NOMO-1 treated with DMSO at 0.1 percent for 48 hours (cell line): Measurements from ENCODE around the gene STAC2.

Experiments
- DNase-seq: peaks from one replicate; lab custom pipeline; 2025; ENCODE audit not compliant: unreplicated experiment; lab: John Stamatoyannopoulos, UW

The STAC2 gene

GRCh38 chr17:39165841-39166349 is 59.9 kb downstream of the STAC2 start, which contains the start of gene ARL5C:
TSS of gene ARL5C (minus strand) at chr17:39166161. CDS start at chr17:39165760, 401 bp downstream.
- peak; percentile 23 for DNase-seq

DNA sequence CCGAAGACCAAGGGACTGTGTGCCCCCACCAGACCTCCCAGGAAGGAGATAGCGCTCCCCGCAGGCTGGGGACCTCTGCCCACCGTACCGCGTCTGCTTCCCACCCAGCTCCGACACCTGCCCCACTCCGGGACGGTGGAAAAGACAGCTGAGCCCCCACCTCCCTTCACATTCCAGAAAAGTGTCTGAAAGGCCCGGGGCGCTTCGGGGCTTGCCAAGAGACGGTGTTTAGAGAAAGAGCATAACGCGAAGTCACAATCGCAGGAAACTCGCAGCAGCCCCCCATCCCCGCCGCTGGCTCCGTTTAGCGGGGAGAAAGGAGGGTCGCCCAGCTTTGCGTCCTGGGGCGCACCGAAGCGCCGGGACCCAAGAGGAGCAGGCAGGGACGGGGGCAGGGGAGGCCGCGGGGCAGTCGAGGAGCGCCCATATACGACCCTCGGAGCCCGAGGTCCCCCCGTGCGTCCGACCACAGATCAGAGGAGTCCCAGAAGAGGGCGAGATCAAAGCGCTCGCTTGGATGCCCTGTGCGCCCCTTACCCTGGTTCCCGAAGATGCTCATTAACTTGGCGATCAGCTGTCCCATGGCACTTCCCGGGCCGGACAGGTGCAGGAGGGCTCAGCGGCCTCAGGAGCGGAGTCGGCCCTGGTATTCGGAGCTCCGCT is 60.4 kb downstream of the STAC2 start:
- no peak for DNase-seq

DNA sequence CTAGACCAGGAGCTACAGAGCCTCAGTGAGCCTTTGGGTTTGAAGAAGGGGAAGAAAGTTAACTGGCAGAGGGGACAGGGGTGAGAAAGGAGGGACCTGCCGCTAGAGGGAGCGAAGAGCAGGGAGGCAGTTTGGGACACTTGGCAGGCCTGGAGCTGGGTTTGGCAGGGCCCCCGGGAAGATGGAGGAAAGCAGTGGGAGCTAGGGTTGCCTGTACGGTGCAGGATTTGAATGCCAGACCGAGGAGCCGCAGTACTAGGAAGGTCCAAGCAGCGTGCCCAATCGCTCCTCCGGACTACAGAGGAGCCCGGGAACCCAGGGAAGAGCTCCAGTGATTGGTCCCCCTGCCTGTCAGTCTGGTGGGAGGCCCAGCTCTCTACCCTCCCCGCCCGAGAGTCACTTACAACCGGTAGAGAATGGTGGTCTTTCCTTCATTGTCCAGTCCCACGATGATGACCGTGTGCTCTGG is 61.0 kb downstream of the STAC2 start:
- peak; percentile 96 for DNase-seq

DNA sequence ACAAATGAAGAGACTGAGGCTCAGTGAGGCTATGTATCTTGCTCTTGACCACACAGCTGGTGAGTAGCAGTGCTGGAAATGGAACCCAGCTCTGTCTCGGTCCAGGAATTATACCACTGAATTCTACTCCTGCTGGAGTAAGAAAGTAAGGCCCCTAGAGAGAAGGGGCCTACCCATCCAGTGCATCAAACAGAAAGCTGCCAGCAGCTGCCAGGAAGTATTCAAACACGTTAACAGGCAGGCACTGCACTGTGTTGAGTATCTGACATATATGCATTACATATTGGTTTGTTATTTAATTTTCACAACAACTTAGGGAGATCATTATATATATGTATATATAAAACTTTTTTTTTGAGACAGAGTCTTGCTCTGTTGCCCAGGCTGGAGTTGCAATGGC is 63.8 kb downstream of the STAC2 start:
- no peak for DNase-seq
